Activated CD4-positive, CD25-positive, alpha-beta regulatory T cell (primary cell): Measurements from ENCODE around the gene TPGS1.

Experiments
- DNase-seq, 4 experiments: peaks; one replicate each; lab custom pipeline; 2025; lab: John Stamatoyannopoulos, UW

TPGS1 gene

DNA sequence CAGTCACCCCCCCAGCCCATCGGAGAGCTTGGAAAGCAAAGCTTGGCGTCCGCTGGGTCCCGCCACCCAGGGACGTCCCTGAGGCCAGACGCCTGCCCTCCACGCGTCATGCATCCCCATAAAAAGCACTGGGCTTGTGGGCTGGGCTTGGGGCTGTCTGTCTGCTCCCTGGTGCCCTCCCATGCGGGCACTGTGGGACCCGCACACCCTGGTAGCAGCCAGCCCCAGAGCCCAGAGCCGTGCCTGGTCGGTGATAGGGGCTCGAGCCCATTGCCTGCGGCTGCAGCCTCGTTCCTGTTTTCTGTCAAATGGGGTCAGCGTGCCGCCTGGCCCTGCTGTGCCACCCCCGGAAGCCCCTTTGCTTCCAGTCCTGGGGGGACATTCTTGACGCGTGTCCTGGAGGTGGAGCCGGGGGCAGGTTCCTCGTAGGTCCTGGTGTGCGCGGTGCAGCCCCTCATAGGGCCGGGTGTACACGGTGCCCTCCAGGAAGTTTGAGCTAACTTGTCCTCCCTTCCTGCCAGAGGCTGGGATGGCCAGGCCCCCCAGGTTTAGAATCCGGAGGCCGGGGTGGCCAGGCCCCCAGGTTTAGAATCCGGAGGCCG, 32.2 kb downstream of the TPGS1 start:
- DNase-seq, result no peak

DNA sequence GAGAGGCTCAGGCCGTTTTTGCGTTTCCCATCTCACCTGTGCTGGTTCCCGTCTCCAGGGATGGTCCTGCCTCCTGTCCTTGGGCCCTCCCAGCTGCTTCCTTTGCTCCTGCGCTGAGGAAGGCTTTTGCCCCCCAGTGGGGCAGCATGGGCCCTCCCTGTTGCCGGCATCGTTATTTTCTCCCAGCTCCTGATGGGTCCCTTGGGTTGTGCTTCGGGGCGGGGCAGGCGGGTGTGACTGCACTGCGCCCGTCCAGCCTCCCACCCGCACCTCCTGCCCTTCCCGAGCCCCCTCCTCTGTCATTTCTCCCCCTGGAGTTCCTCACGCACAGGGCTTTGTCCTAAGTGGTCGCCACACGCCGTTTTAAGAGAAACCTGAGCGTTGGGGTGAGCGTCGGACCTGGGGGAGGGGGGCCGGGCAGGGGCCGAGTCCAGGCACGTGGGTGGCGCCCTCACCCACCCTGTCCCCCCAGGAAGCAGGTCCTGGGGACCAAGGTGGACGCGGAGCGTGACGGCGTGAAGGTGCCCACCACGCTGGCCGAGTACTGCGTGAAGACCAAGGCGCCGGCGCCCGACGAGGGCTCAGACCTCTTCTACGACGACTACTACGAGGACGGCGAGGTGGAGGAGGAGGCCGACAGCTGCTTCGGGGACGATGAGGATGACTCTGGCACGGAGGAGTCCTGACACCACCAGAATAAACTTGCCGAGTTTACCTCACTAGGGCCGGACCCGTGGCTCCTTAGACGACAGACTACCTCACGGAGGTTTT, 33.8 kb downstream of the TPGS1 start:
- no peak for DNase-seq

DNA sequence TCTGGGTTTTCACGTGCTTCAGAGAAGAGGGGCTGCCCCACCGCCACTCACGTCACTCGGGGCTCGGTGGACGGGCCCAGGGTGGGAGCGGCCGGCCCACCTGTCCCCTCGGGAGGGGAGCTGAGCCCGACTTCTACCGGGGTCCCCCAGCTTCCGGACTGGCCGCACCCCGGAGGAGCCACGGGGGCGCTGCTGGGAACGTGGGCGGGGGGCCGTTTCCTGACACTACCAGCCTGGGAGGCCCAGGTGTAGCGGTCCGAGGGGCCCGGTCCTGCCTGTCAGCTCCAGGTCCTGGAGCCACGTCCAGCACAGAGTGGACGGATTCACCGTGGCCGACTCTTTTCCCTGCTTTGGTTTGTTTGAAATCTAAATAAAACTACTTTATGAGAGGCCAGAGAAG, 34.4 kb downstream of the TPGS1 start:
- DNase-seq, result no peak

DNA sequence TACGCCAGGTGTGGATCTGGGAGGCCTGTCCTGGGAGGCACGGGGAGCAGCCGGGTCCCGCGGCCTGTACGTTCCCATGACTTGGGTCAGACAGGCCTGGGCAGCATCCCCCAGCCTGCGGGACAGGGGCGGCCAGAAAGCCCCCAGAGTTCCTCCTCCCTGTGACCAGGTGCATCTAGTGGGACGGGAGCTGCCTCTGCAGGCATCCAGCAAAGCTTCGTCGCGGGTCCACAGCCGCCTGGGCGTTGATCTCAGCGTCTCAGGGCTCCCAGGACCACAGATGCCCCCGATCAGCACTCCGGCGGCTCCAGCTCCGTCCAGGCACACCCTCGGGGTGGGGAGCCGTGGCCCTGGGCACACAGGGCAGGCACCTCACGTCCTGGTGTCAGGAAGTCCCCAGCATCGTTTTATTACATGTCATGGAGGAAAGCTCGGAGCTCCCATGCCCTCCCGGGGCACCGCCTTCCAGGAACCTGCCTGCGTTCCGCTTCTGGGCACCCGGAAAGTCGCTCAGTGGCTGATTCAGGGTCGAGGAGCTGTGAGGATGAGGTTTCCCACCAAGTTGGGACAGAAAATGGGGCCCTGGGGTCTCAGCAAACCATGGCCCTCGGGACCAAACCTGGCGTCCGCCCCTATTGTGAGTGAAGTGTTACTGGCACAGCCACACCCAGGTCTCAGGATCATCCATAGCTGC, 35.0 kb downstream of the TPGS1 start:
- DNase-seq, result no peak

DNA sequence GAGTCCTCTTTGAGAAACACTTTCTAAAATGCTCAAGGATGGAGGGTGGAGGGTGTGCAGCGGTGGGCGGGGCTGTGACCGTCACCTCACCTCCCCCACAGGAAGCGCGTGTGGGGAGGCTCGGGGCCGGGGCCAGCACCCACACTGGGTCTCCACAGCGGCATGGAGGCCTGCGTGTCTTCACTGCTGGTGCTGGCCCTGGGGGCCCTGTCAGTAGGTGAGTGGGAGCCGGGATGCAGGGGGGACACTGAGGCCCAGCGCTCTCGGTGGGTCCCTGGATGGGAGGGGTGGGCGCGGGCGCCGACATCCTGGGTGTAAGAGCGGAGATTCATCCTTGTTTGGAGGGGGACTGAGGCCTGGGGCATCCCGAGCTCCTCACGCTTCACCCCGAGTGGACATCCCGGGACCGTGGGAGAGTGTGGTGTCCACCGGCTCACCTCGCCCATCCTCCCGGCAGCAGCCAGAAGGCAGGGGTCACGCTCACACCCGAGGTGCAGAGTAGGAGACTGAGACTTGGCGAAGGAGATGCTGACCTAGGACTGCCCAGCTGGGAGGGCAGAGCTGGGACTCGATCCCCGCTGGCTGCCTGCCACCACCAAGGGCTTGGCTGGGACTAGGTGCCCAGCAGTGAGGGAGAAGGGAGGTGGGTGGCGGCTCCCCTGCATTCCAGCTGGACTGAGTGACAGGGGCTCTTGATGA, 36.8 kb downstream of the TPGS1 start, which contains the start of gene GZMM:
GZMM (plus strand) TSS at position 144 of the 699 bp plus-strand sequence; CDS start at position 163, 19 bp downstream.
- DNase-seq, result peak in 3 of 4 experiments; percentile 25 to 64 (median 61)

DNA sequence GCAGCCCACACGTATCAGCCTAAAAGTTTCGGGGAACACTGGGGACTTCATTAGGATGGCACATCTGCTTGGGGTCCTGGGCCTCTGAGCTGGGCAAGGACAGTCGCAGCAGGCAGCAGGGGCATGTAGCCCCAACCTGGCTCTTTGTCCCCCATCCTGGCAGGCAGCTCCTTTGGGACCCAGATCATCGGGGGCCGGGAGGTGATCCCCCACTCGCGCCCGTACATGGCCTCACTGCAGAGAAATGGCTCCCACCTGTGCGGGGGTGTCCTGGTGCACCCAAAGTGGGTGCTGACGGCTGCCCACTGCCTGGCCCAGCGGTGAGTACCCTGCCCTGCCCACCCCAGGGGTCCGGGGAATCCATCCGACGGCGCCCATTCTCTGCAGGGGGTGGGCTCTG, 39.8 kb downstream of the TPGS1 start:
- no peak for DNase-seq

DNA sequence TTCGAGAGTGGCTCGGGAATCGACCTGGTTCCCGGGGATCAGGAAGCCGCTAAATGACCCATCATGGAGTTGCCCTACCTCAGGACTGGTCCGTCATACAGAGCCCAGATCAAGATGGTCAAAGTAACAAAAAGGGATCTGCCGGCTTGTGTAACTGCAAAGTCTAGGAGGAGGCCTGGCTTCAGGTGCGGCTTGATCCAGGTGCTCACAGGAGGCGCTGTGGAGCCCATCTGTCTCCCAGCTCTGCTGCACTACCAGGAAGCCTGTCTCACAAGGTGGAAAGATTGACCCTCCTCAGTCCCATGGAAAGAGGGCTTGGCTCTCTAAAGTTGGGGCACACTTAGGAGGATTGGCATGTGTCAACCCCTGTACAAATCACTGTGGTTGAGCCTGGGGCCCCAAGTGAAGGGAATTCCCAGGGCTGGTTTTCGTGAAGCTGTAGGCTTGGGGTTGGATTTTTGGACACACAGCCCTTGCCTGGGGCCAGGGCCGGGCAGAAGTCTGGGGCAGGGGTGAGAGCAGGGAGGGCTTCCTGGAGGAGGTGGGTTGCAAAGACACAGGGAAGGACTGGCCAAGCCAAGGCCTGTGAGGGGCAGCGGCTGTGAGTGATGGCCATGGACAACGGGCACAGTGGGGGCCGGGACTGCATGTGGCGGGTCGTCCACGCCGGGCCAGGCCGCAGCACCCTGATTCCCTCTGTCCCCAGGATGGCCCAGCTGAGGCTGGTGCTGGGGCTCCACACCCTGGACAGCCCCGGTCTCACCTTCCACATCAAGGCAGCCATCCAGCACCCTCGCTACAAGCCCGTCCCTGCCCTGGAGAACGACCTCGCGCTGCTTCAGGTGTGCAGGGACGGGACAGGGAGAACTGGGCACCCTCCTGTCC, 40.8 kb downstream of the TPGS1 start:
- no peak for DNase-seq

DNA sequence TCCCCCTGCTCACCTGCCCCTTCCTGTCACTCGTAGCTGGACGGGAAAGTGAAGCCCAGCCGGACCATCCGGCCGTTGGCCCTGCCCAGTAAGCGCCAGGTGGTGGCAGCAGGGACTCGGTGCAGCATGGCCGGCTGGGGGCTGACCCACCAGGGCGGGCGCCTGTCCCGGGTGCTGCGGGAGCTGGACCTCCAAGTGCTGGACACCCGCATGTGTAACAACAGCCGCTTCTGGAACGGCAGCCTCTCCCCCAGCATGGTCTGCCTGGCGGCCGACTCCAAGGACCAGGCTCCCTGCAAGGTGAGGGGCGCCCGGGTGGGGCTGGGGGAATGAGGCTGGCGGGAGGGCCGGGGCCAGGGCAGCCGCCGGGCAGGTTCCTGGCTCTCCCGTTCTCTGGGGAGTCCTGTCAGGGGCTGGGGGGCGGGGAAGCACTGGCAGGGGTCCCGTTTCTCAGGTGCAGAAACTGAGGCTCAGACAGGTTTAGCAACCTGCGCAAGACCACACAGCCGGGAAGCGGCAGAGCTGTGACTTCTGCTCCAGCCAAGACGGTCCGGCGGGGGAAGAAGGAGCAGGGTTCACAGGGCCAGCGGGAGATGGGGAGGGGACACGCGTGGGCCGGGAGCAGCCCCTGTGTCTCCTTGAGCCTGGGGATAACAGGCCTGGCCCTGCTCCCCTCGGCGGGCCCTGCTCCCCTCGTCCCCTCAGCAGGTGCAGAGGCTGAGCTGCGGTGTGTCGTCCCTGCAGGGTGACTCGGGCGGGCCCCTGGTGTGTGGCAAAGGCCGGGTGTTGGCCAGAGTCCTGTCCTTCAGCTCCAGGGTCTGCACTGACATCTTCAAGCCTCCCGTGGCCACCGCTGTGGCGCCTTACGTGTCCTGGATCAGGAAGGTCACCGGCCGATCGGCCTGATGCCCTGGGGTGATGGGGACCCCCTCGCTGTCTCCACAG, 41.9 kb downstream of the TPGS1 start:
- no peak for DNase-seq

DNA sequence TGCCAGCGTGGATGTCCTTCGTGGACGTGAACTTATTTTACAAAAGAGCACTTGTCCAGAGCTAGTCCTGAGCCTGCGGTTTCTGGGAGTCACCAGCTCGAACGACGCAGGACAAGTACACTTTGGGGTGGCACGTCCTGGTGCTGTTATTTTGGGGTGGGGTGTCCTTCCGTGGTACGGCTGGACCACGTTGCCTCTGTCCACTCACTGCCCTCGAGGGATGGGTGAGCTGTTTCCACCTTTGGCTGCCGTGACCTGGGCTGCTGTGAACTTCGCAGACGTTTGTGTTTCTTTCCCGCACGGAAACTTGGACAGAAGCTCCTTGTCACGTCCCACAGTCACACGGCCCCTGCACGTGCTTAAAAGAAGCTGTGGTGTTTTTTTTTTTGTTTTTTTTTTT, 47.5 kb downstream of the TPGS1 start:
- DNase-seq, result no peak

DNA sequence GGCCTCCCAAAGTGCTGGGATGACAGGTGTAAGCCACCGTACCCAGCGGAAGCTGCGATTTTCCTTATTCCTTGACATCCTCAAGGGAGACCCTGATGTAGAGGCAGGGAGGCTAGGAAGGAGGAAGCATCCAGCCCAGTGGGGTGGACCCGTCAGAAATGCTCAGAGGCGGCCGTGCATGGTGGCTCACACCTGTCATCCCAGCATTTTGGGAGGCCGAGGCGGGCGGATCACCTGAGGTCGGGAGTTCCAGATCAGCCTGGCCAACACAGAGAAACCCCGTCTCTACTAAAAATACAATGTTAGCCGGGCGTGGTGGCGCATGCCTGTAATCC, 48.1 kb downstream of the TPGS1 start:
- no peak for DNase-seq

DNA sequence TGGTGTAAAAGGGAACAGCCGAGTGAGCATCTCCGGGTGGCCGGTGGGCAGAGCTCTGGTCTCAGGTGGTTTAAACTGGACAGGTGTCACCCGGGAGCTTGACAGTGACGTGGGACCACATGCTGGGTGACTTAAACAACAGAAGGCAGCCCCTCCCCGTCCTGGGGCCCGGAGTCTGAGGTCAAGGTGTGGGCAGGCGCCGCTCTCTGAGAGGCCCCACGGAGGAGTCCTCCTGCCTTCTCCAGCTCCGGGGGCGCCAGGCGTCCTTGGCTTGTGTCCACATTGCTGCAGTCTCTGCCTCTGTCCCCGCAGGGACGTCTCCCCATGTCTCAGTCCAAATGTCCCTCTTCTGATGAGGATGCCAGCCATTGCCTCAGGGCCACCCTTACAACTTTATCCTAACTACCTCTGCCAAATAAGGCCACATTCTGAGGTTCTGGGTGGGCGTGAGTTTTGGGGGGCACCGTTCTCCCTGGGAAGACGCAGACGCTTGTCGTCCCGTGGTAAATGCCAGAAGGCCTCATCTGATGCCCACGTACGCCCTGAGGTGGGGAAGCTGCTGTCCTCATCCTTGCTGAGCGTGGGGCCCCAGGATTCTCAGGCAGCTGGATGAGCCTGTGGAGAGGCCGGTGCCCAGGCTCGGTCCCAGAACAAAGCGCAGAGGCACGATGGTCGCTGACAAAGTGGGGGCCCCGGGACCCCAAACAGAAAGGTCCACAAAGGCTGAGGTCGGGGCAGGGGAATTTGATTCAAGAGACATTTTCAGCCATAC, 49.5 kb downstream of the TPGS1 start:
- DNase-seq, result no peak

DNA sequence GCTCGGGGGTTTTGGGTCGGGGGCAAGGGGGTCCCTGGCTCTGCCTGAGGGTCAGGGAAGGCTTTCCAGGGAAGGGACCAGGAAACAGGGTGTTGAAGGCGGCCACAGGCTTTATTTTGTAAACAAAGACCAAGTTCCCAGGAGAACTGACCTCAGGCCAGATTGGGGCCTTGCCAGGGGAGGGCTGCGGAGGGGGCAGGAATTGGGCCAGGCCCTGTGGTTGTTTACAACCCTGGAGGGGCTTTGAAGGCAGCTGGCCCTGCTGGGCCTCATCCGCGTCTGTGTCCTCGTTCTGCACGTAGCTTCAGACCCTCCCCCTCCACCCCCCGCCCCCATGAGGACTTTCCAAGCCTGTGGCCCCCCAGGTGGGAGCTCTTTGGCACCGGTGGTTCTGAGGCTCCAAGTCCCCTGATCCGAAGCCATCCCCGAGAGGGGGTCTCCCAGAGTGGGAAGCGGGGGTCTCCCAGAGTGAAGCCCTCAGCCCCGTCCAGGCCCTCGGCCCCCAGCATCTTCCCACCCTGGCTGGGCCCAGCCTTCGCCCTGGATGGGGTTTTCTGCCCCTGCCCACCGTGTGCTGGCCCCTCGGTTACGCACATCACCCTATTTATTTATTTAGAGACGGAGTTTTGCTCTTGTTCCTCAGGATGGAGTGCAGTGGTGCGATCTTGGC, 51.6 kb downstream of the TPGS1 start:
- DNase-seq, result no peak

DNA sequence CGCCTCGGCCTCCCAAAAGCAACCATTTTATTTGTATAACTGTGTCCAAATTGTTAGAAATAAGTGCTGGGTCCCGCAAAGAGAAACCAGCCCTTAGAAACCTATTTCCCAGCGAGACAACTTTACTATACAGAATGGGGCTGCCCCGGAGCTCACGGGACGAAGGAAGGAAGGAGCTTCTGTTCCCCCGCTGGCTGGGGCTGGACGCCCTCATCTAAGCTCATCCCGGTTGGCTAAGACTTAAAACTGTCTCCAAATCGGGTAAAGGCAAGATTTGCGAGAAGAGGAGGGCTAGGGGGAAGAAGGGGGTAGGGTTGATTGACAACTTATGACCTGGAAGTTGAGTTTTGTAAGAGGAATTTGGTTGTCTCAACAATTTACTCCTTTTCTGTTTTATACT, 52.8 kb downstream of the TPGS1 start:
- DNase-seq, result no peak

DNA sequence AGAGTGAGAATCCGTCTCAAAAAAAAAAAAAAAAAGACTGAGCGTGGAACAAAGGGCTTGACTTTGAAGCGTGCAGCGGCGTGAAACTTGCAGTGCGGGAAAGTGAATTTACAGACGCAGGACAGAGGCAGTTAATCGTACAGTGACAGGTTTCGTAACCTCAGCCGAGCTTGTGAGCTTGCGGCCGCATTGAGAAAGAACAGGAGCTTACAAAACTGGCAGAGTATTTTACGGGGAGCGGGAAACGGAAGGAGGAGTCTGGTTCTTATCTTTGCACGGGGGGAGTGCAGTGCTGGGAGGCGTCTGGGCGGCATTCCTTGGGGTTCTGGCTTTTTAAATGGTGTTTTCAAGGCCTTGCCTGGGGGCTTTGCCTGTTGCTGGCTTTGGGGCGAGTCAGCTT, 59.1 kb downstream of the TPGS1 start:
- DNase-seq, result no peak

DNA sequence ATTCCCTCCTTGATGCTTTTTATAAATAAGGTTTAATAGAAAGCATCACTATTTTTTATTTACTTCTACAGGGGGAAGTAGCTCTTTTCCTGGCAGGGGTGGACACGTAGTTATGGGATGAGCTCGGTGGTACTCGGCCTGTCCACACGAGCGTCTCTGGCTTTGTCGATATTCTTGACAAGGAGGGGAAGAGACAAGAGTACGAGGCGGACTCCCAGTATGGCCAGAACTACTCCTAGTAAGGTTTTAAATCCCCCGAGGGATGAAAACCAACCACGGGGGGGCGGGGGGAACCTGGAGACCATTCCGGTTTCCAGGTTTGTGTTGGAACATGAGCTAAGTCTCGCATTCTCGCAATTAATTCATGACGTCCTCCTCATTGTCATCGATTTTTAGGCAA, 59.5 kb downstream of the TPGS1 start:
- no peak for DNase-seq

DNA sequence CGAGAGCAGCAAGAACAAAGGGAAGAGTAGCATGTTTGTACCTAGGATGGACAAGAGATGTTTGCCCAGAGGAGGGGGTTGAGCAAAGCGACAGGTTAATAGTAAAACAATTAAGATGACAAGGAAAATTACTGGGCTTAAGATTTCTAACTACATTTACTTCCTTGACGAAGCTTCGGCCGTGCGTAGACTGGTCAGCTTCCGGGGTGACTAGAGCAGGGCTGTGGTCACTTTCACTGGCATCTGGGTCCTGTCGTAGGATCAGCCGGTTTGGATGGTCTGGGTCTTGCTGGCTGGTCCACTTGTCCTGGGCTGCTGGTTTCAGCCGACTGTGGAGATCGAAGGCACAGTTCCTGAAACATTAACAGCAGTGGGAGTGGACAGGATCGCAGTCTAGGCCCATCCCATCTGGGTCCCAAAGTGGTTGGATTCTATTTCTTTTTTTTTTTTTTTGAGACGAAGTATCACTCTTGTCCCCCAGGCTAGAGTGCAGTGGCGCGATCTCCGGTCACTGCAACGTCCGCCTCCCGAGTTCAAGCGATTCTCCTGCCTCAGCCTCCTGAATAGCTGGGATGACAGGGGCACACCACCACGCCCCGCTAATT, 60.1 kb downstream of the TPGS1 start:
- no peak for DNase-seq
